ENCODE measurements around the gene RIBC2.

The RIBC2 gene

DNA sequence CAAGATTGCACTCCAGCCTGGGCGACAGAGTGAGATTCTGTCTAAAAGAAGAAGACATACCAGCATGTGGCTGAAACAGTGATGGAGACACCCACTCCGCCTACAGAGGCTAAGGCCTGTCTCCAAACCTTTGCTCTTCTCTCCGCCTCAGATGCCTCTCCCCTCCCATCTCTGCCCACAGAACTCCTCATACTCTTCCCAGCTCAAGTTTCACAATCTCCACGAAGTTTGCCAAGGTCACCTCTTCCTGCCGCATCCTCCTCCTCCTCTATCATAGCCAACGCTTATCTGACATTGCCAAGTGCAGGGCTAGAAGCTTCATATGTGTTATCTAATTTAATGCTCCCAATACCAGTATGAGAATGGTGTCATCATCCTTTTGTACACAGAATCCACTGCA, 63.3 kb downstream of the RIBC2 start:
- DNase-seq, result no peak

DNA sequence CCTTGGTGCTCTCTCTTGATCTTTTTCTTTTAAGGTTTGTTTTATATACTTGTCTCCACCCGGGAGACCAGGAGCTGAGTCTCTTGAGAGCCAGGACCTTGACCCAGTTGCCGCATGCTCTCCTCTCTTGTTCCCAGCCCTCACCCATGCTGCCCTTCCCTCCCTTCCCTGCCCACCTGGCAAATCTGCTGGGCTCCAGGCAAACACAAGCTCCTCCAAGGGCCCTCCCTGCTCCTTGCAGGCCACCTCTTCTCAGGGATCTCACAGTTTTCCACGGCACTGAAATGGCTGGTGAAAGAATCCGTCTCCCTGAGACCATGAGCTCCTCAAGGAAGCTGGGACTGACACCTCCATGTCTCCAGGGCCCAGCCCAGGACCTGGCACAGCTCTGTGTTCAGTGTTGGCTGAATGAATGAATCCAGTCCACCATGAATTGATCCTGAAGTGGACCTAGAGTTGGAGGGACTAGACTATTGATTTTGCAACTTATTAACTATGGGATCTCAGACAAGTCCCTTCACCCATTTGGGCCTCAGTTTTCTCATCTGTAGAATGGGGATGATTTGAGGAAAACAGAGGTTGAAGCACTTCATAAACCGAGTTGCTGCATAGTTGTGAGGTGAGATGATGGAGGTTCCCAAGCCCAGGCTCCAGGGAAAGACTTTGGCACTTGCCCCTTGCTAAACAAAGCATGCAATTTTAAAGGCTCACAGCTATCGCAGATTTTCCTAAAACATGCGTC, 64.0 kb downstream of the RIBC2 start:
- DNase-seq, result no peak

DNA sequence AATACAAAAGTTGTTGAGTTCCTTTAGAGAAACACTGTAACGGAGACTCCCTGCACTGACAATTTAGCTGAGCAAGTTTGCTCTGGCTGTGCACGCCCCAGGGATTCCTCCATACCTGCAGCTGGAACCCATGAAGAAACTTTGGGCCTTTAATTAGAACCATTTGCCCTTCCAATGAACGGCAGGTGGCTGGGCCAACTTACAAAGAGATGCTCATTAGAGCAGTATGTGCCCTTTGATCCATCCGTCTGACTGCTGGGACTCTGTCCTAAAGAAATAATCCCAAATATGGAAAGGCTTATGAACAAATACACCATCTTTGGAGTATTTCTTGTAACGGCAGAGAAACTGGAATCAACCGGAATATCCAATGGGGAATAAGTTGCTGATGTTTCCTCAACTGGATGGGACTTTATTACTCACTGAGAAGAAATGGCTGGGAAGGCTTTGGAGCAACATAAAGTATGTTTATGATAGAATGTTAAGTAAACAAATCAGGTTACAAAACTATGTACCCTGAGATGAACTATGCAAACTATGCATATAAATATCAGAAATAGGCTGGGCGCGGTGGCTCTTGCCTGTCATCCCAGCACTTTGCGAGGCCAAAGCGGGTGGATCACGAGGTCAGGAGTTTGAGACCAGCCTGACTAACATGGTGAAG, 64.7 kb downstream of the RIBC2 start:
- no peak for DNase-seq

DNA sequence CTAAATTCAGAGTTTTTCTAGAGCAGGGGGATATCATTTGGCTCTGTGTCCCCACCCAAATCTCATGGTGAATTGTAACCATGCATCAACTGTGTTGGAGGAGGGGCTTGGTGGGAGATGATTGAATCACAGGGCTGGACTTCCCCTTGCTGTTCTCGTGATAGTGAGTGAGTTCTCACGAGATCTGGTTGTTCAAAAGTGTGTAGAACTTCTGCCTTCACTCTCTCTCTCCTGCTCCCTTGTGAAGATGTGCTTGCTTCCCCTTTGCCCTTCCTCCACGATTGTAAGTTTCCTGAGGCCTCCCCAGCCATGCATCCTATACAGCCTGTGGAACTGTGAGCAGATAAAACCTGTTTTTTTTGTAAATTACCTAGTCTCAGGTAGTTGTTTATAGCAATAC, 67.2 kb downstream of the RIBC2 start:
- no peak for DNase-seq

DNA sequence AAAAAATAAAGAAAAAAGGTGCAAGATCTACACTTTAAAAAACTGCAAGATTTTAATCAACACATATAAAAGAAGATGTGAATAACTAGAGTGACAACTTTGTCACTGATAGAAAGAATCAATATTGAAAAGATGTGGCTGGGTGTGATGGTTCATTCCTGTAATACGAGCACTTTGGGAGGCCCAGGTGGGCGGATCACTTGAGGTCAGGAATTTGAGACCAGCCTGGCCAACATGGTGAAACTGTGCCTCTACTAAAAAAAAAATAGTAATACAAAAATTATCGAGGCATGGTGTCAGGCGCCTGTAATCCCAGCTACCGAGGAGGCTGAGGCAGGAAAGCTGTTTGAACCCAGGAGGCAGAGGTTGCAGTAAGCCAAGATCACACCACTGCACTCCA, 68.2 kb downstream of the RIBC2 start:
- DNase-seq, result no peak
